Esophagus squamous epithelium (tissue), 5 donors: Measurements from ENCODE around the gene EFCAB8. TPM values are rescaled to one million over a fixed set of nuclear protein-coding genes. Genes with fewer than 3 reads are reported as not detected.

Experiments
- DNase-seq: peaks from one replicate; lab custom pipeline; 2025; lab: John Stamatoyannopoulos, UW
- H3K27ac ChIP-seq, 4 donors: fragments of 200-600 bp; sonication (generic); one replicate each; pipeline ENCODE4 v1.5.1; 2016 to 2019; ENCODE audit warnings: mild to moderate bottlenecking in 1 of 4
- H3K27me3 ChIP-seq, 4 donors: fragments of 200-600 bp; sonication (generic); 1 replicate in 3 of 4; 2 replicates in 1 of 4; pipeline versions ENCODE4 v1.5.1 to v1.6.0; 2017 to 2021; ENCODE audit warnings: antibody characterized with exemption in 1 of 4
- H3K36me3 ChIP-seq, 3 donors: fragments of 200-600 bp; sonication (generic); one replicate each; pipeline ENCODE4 v1.5.1; 2016 to 2019
- H3K4me1 ChIP-seq, 3 donors: fragments of 200-600 bp; sonication (generic); one replicate each; pipeline ENCODE4 v1.5.1; 2017 to 2019
- H3K4me3 ChIP-seq, 4 donors: fragments of 200-600 bp; sonication (generic); 1 replicate in 3 of 4; 2 replicates in 1 of 4; pipeline ENCODE4 v1.5.1; 2016 to 2019; ENCODE audit warnings: mild to moderate bottlenecking in 2 of 4, moderate library complexity in 1 of 4
- H3K9me3 ChIP-seq, 3 donors: fragments of 200-600 bp; sonication (generic); one replicate each; pipeline ENCODE4 v1.5.1; 2016 to 2019
- CTCF ChIP-seq, 6 experiments: fragments of 450-650 bp in 4 of 6; fragments of 200-600 bp in 2 of 6; sonication (generic) in 2 of 6; IDR thresholded peaks; one replicate each; pipeline ENCODE4 v1.5.1; 2016 to 2019; ENCODE audit warnings: antibody characterized with exemption in 6 of 6, mild to moderate bottlenecking in 4 of 6, moderate library complexity in 4 of 6
- POLR2A ChIP-seq, 4 donors: fragments of 450-650 bp; IDR thresholded peaks; one replicate each; pipeline ENCODE4 v1.6.1; 2017; ENCODE audit warnings: antibody characterized with exemption in 4 of 4, mild to moderate bottlenecking in 4 of 4, moderate library complexity in 3 of 4
- WGBS, 2 donors: methylation state at CpG; one replicate each; pipeline ENCODE4 v1.1.5; 2018; 5-methylcytosine and 5-hydroxymethylcytosine counted together
- intact Hi-C: fragments of 100-400 bp; cut with DNase I; formaldehyde crosslinking; loops from one replicate; pipeline ENCODE4 v1.15.0; 2022
- total RNA-seq, 4 donors: library from RNA; depleted of rRNA; stranded (reverse); fragments of >200 nt; gene quantifications; one replicate each; pipeline ENCODE4 v1.1.0, GENCODE V29; 2016
- donor health status: DM: yes; HTN: yes; CAD: no.

The EFCAB8 gene
- total RNA-seq, 4 donors from 2014 or later, result 0.38 TPM; not detected in 3

GRCh38 chr20:32846852-32847251 lies 11.9 kb upstream of the EFCAB8 start:
- Histone ChIP-seq H3K9me3 (no peaks in the 10 kb centered on the region), H3K27ac (no peak overlapping the region), H3K27me3 (no peaks in the 10 kb centered on the region), H3K4me3 (no peak overlapping the region), H3K4me1 (no peaks in the 10 kb centered on the region), H3K36me3 (peaks cover 6 to 93% (median 14%) of the 10 kb centered on the region in 3 donors)
- TF ChIP-seq POLR2A (IDR thresholded peaks at IDR 0.05) (no peak), CTCF (IDR thresholded peaks at IDR 0.05) (no peak)
- 65 to 66% methylated on average over 5 of the region's 5 CpGs for whole genome bisulfite sequencing, 2 donors
- no peak for DNase-seq
- intact Hi-C loops, result no loop called here

GRCh38 chr20:32847964-32848363 lies 10.8 kb upstream of the EFCAB8 start:
- H3K27ac ChIP-seq, result no peak overlapping the region
- no peak for DNase-seq
- 92 to 100% methylated on average over 5 of the region's 5 CpGs for whole genome bisulfite sequencing, 2 donors
- TF ChIP-seq POLR2A (IDR thresholded peaks at IDR 0.05) (no peak), CTCF (IDR thresholded peaks at IDR 0.05) (no peak)
- no peaks in the 10 kb centered on the region for H3K9me3 ChIP-seq
- no peaks in the 10 kb centered on the region for H3K27me3 ChIP-seq
- peaks cover 5 to 91% (median 6%) of the 10 kb centered on the region in 3 donors for H3K36me3 ChIP-seq
- H3K4me1 ChIP-seq, result no peaks in the 10 kb centered on the region
- intact Hi-C loops, result no loop called here
- H3K4me3 ChIP-seq, result no peak overlapping the region

- peaks cover 5 to 92% (median 6%) of the 10 kb centered on the region in 3 donors for H3K36me3 ChIP-seq
- no peaks in the 10 kb centered on the region for H3K27me3 ChIP-seq
- DNase-seq, result no peak
- no peak for TF ChIP-seq POLR2A (IDR thresholded peaks at IDR 0.05)
- TF ChIP-seq CTCF (IDR thresholded peaks at IDR 0.05), result no peak
- 86 to 87% methylated on average over 6 of the region's 6 CpGs for WGBS, 2 donors
- intact Hi-C loops, result no loop called here
- no peak overlapping the region for H3K4me3 ChIP-seq
- H3K9me3 ChIP-seq, result no peaks in the 10 kb centered on the region
- H3K27ac ChIP-seq, result no peak overlapping the region
- H3K4me1 ChIP-seq, result no peaks in the 10 kb centered on the region
Measured at GRCh38 chr20:32848846-32849245, 9.9 kb upstream of the EFCAB8 start.

- intact Hi-C loops, result no loop called here
- 94 to 95% methylated on average over 6 of the region's 6 CpGs for WGBS, 2 donors
- no peaks in the 10 kb centered on the region for H3K9me3 ChIP-seq
- no peak overlapping the region for H3K27ac ChIP-seq
- DNase-seq, result no peak
- H3K4me1 ChIP-seq, result no peaks in the 10 kb centered on the region
- H3K36me3 ChIP-seq, result peaks cover 5 to 92% (median 6%) of the 10 kb centered on the region in 3 donors
- no peaks in the 10 kb centered on the region for H3K27me3 ChIP-seq
- no peak overlapping the region for H3K4me3 ChIP-seq
- no peak for TF ChIP-seq POLR2A (IDR thresholded peaks at IDR 0.05)
- no peak for TF ChIP-seq CTCF (IDR thresholded peaks at IDR 0.05)
Measured at GRCh38 chr20:32849577-32849976, 9.1 kb upstream of the EFCAB8 start.

- Histone ChIP-seq H3K27me3 (no peaks in the 10 kb centered on the region), H3K27ac (no peak overlapping the region), H3K36me3 (peaks cover 0 to 74% (median 6%) of the 10 kb centered on the region in 3 donors), H3K4me3 (no peak overlapping the region), H3K4me1 (no peaks in the 10 kb centered on the region), H3K9me3 (no peaks in the 10 kb centered on the region)
- intact Hi-C loops, result no loop called here
- no peak for DNase-seq
- no peak for TF ChIP-seq POLR2A (IDR thresholded peaks at IDR 0.05)
- no peak for TF ChIP-seq CTCF (IDR thresholded peaks at IDR 0.05)
- 77 to 79% methylated on average over 7 of the region's 7 CpGs for WGBS, 2 donors
Measured at GRCh38 chr20:32855387-32855786, 3.3 kb upstream of the EFCAB8 start.
